HEK293 (cell line): Measurements from ENCODE around the gene RALGAPA2.

Experiments used
- YY1 ChIP-seq: fragments of 450-650 bp; formaldehyde crosslinking; IDR thresholded peaks from 2 replicates; pipeline ENCODE4 v1.5.1; 2018; ENCODE audit warnings: missing biosample characterization, missing genetic modification characterization
- ZNF146 ChIP-seq: fragments of 450-650 bp; formaldehyde crosslinking; IDR thresholded peaks from 2 replicates; pipeline ENCODE4 v1.5.1; 2016; ENCODE audit warnings: missing biosample characterization, missing genetic modification characterization
- ZNF529 ChIP-seq: fragments of 450-650 bp; formaldehyde crosslinking; IDR thresholded peaks from 2 replicates; pipeline ENCODE4 v1.5.1; 2017; ENCODE audit warnings: missing genetic modification characterization, missing biosample characterization; ENCODE audit not compliant: insufficient replicate concordance
- ZNF555 ChIP-seq: fragments of 450-650 bp; formaldehyde crosslinking; conservative IDR thresholded peaks from 2 replicates; pipeline ENCODE4 v1.5.1; 2017; ENCODE audit warnings: missing biosample characterization, mild to moderate bottlenecking, missing genetic modification characterization, inconsistent platforms
- TF ChIP-seq, protein P1 (sequence below): fragments of 450-650 bp; formaldehyde crosslinking; IDR thresholded peaks from 2 replicates; pipeline ENCODE4 v1.5.1; 2016; ENCODE audit warnings: missing biosample characterization, missing genetic modification characterization
- TF ChIP-seq, protein P2 (sequence below): fragments of 450-650 bp; formaldehyde crosslinking; IDR thresholded peaks from 2 replicates; pipeline ENCODE4 v1.5.1; 2017; ENCODE audit warnings: missing biosample characterization, missing genetic modification characterization
- TF ChIP-seq, protein P3 (sequence below): fragments of 450-650 bp; formaldehyde crosslinking; IDR thresholded peaks from 2 replicates; pipeline ENCODE4 v1.5.1; 2016; ENCODE audit warnings: missing biosample characterization, missing genetic modification characterization, low read depth
- TF ChIP-seq, protein P4 (sequence below): fragments of 450-650 bp; formaldehyde crosslinking; IDR thresholded peaks from 2 replicates; pipeline ENCODE4 v1.5.1; 2016; ENCODE audit warnings: missing biosample characterization, missing genetic modification characterization, low read depth
- TF ChIP-seq, protein P5 (sequence below): fragments of 450-650 bp; formaldehyde crosslinking; IDR thresholded peaks from 2 replicates; pipeline ENCODE4 v1.5.1; 2016; ENCODE audit warnings: missing biosample characterization, missing genetic modification characterization, borderline replicate concordance
- TF ChIP-seq, protein P6 (sequence below): fragments of 450-650 bp; formaldehyde crosslinking; IDR thresholded peaks from 2 replicates; pipeline ENCODE4 v1.5.1; 2016; ENCODE audit warnings: missing biosample characterization, missing genetic modification characterization
- TF ChIP-seq, protein P7 (sequence below): fragments of 450-650 bp; formaldehyde crosslinking; IDR thresholded peaks from 2 replicates; pipeline ENCODE4 v1.5.1; 2016; ENCODE audit warnings: missing biosample characterization, missing genetic modification characterization

DNA sequence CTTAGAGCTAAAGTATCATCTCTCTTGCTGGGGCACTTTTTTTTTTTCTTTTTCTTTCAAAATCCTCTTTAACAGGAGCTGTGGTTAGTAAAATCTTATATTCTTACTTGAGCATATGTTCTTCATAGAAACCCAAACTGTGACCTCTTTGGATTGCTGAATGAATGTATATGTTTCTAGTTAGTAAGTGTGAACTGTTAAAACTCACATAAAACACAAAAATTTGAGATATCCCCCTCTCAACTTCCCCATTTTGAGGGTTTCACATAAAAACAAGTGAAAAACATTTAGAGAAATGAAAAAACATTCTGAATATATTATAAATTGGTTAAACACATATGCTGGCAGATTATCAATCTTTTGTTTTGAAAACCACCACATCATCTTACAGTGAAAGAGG lies 266.4 kb downstream of the RALGAPA2 start:
- TF ChIP-seq, protein P1, sequence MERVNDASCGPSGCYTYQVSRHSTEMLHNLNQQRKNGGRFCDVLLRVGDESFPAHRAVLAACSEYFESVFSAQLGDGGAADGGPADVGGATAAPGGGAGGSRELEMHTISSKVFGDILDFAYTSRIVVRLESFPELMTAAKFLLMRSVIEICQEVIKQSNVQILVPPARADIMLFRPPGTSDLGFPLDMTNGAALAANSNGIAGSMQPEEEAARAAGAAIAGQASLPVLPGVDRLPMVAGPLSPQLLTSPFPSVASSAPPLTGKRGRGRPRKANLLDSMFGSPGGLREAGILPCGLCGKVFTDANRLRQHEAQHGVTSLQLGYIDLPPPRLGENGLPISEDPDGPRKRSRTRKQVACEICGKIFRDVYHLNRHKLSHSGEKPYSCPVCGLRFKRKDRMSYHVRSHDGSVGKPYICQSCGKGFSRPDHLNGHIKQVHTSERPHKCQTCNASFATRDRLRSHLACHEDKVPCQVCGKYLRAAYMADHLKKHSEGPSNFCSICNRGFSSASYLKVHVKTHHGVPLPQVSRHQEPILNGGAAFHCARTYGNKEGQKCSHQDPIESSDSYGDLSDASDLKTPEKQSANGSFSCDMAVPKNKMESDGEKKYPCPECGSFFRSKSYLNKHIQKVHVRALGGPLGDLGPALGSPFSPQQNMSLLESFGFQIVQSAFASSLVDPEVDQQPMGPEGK (tag by site-specific recombination): no peak
- TF ChIP-seq, protein P2, sequence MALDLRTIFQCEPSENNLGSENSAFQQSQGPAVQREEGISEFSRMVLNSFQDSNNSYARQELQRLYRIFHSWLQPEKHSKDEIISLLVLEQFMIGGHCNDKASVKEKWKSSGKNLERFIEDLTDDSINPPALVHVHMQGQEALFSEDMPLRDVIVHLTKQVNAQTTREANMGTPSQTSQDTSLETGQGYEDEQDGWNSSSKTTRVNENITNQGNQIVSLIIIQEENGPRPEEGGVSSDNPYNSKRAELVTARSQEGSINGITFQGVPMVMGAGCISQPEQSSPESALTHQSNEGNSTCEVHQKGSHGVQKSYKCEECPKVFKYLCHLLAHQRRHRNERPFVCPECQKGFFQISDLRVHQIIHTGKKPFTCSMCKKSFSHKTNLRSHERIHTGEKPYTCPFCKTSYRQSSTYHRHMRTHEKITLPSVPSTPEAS (tag by site-specific recombination): no peak
- TF ChIP-seq, protein P3, sequence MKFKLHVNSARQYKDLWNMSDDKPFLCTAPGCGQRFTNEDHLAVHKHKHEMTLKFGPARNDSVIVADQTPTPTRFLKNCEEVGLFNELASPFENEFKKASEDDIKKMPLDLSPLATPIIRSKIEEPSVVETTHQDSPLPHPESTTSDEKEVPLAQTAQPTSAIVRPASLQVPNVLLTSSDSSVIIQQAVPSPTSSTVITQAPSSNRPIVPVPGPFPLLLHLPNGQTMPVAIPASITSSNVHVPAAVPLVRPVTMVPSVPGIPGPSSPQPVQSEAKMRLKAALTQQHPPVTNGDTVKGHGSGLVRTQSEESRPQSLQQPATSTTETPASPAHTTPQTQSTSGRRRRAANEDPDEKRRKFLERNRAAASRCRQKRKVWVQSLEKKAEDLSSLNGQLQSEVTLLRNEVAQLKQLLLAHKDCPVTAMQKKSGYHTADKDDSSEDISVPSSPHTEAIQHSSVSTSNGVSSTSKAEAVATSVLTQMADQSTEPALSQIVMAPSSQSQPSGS (tag by site-specific recombination): no peak
- TF ChIP-seq YY1 (tag by site-specific recombination) (no peak), ZNF555 (tag by site-specific recombination) (no peak), ZNF146 (tag by site-specific recombination) (no peak), ZNF529 (tag by site-specific recombination) (no peak)
- TF ChIP-seq, protein P4, sequence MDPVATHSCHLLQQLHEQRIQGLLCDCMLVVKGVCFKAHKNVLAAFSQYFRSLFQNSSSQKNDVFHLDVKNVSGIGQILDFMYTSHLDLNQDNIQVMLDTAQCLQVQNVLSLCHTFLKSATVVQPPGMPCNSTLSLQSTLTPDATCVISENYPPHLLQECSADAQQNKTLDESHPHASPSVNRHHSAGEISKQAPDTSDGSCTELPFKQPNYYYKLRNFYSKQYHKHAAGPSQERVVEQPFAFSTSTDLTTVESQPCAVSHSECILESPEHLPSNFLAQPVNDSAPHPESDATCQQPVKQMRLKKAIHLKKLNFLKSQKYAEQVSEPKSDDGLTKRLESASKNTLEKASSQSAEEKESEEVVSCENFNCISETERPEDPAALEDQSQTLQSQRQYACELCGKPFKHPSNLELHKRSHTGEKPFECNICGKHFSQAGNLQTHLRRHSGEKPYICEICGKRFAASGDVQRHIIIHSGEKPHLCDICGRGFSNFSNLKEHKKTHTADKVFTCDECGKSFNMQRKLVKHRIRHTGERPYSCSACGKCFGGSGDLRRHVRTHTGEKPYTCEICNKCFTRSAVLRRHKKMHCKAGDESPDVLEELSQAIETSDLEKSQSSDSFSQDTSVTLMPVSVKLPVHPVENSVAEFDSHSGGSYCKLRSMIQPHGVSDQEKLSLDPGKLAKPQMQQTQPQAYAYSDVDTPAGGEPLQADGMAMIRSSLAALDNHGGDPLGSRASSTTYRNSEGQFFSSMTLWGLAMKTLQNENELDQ (tag by site-specific recombination): no peak
- TF ChIP-seq, protein P5, sequence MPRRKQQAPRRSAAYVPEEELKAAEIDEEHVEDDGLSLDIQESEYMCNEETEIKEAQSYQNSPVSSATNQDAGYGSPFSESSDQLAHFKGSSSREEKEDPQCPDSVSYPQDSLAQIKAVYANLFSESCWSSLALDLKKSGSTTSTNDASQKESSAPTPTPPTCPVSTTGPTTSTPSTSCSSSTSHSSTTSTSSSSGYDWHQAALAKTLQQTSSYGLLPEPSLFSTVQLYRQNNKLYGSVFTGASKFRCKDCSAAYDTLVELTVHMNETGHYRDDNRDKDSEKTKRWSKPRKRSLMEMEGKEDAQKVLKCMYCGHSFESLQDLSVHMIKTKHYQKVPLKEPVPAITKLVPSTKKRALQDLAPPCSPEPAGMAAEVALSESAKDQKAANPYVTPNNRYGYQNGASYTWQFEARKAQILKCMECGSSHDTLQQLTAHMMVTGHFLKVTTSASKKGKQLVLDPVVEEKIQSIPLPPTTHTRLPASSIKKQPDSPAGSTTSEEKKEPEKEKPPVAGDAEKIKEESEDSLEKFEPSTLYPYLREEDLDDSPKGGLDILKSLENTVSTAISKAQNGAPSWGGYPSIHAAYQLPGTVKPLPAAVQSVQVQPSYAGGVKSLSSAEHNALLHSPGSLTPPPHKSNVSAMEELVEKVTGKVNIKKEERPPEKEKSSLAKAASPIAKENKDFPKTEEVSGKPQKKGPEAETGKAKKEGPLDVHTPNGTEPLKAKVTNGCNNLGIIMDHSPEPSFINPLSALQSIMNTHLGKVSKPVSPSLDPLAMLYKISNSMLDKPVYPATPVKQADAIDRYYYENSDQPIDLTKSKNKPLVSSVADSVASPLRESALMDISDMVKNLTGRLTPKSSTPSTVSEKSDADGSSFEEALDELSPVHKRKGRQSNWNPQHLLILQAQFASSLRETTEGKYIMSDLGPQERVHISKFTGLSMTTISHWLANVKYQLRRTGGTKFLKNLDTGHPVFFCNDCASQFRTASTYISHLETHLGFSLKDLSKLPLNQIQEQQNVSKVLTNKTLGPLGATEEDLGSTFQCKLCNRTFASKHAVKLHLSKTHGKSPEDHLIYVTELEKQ: no peak
- TF ChIP-seq, protein P6, sequence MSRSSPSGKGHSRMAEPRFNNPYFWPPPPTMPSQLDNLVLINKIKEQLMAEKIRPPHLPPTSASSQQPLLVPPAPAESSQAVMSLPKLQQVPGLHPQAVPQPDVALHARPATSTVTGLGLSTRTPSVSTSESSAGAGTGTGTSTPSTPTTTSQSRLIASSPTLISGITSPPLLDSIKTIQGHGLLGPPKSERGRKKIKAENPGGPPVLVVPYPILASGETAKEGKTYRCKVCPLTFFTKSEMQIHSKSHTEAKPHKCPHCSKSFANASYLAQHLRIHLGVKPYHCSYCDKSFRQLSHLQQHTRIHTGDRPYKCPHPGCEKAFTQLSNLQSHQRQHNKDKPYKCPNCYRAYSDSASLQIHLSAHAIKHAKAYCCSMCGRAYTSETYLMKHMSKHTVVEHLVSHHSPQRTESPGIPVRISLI (tag by site-specific recombination): no peak
- TF ChIP-seq, protein P7, sequence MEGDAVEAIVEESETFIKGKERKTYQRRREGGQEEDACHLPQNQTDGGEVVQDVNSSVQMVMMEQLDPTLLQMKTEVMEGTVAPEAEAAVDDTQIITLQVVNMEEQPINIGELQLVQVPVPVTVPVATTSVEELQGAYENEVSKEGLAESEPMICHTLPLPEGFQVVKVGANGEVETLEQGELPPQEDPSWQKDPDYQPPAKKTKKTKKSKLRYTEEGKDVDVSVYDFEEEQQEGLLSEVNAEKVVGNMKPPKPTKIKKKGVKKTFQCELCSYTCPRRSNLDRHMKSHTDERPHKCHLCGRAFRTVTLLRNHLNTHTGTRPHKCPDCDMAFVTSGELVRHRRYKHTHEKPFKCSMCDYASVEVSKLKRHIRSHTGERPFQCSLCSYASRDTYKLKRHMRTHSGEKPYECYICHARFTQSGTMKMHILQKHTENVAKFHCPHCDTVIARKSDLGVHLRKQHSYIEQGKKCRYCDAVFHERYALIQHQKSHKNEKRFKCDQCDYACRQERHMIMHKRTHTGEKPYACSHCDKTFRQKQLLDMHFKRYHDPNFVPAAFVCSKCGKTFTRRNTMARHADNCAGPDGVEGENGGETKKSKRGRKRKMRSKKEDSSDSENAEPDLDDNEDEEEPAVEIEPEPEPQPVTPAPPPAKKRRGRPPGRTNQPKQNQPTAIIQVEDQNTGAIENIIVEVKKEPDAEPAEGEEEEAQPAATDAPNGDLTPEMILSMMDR (tag by site-specific recombination): no peak
